22Rv1 (cell line): Measurements from ENCODE around the gene RTP2.

Source experiments
- ZFX ChIP-seq: fragments of 450-650 bp; IDR thresholded peaks from 2 replicates; pipeline ENCODE4 v1.6.1; 2017; ENCODE audit warnings: antibody characterized with exemption, borderline replicate concordance
- TF ChIP-seq, protein P1 (sequence below): fragments of 450-650 bp; IDR thresholded peaks from 2 replicates; pipeline ENCODE4 v1.5.1; 2017; ENCODE audit warnings: mild to moderate bottlenecking

DNA sequence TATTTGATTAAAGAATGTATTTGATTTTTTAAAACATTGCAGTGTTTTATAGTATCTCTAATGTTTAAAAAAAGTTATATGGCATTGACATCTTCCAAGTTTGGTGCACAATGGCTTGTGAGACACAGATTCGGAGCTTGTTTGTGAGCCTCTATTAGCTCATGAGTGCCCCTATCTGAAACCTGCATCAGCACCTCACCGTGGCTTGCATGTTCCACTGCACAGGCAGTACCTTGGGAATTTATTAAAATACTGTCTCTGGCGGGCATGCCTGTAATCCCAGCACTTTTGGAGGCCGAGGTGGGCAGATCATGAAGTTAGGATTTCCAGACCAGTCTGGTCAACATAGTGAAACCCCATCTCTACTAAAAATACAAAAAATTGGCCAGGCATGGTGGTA, 6.8 kb upstream of the RTP2 start:
- TF ChIP-seq, protein P1, sequence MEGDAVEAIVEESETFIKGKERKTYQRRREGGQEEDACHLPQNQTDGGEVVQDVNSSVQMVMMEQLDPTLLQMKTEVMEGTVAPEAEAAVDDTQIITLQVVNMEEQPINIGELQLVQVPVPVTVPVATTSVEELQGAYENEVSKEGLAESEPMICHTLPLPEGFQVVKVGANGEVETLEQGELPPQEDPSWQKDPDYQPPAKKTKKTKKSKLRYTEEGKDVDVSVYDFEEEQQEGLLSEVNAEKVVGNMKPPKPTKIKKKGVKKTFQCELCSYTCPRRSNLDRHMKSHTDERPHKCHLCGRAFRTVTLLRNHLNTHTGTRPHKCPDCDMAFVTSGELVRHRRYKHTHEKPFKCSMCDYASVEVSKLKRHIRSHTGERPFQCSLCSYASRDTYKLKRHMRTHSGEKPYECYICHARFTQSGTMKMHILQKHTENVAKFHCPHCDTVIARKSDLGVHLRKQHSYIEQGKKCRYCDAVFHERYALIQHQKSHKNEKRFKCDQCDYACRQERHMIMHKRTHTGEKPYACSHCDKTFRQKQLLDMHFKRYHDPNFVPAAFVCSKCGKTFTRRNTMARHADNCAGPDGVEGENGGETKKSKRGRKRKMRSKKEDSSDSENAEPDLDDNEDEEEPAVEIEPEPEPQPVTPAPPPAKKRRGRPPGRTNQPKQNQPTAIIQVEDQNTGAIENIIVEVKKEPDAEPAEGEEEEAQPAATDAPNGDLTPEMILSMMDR = no peak
- TF ChIP-seq ZFX = no peak
